Gastrocnemius medialis (tissue), 4 donors: Measurements from ENCODE around the gene XYLB. TPM values are rescaled to one million over a fixed set of nuclear protein-coding genes. Genes with fewer than 3 reads are reported as not detected.

ENCODE experiments used
- ATAC-seq, 2 donors: fragments of 150-250 bp; one replicate each; pipeline ENCODE4 v1.9.1; 2016
- DNase-seq, 2 donors: peaks; one replicate each; pipeline ENCODE4 v3.0.0-alpha.2; 2019
- H3K27ac ChIP-seq, 4 donors: fragments of 200-600 bp; sonication (generic); 1 replicate in 1 of 4; 2 replicates in 3 of 4; pipeline ENCODE4 v1.5.1; 2016 to 2018; ENCODE audit warnings: mild to moderate bottlenecking in 2 of 4, moderate library complexity in 1 of 4
- H3K27me3 ChIP-seq, 3 donors: fragments of 200-600 bp; sonication (generic) in 2 of 3; 1 replicate in 1 of 3; 2 replicates in 2 of 3; pipeline versions ENCODE4 v1.5.1 to v1.6.0; 2016 to 2019; ENCODE audit warnings: mild to moderate bottlenecking in 1 of 3, moderate library complexity in 1 of 3
- H3K36me3 ChIP-seq, 2 donors: fragments of 200-600 bp; sonication (generic) in 1 of 2; one replicate each; pipeline ENCODE4 v1.5.1; 2017 to 2018
- H3K4me1 ChIP-seq, 2 donors: fragments of 200-600 bp; sonication (generic) in 1 of 2; one replicate each; pipeline ENCODE4 v1.5.1; 2016 to 2017; ENCODE audit warnings: mild to moderate bottlenecking in 2 of 2
- H3K4me3 ChIP-seq, 4 donors: fragments of 200-600 bp; sonication (generic) in 3 of 4; 1 replicate in 1 of 4; 2 replicates in 3 of 4; pipeline ENCODE4 v1.5.1; 2016 to 2019; ENCODE audit warnings: mild to moderate bottlenecking in 2 of 4
- H3K9me3 ChIP-seq, 3 donors: fragments of 200-600 bp; sonication (generic) in 2 of 3; 1 replicate in 1 of 3; 2 replicates in 2 of 3; pipeline ENCODE4 v1.5.1; 2016 to 2019
- POLR2A ChIP-seq, 2 donors: fragments of 450-650 bp; IDR thresholded peaks; one replicate each; pipeline ENCODE4 v1.6.1; 2017; ENCODE audit warnings: antibody characterized with exemption in 2 of 2, mild to moderate bottlenecking in 2 of 2, moderate library complexity in 2 of 2
- in situ Hi-C, 4 donors: fragments of 200-750 bp; cut with MboI; loops; one replicate each; pipeline versions ENCODE4 v1.15.0 to v1.8.0; 2017; ENCODE audit warnings: low sequenced_read_pairs in 4 of 4
- intact Hi-C: fragments of 100-400 bp; cut with DNase I; formaldehyde crosslinking; loops from one replicate; pipeline ENCODE4 v1.15.1; 2023; ENCODE audit warnings: low total_unique reads
- total RNA-seq, 4 donors: library from RNA; depleted of rRNA; stranded (reverse); fragments of >200 nt; gene quantifications; one replicate each; pipeline versions ENCODE4 v1.1.0 to v1.2.3, GENCODE V29; 2016
- TF ChIP-seq, protein P1 (sequence below), 5 experiments: fragments of 450-650 bp in 3 of 5; fragments of 200-600 bp in 2 of 5; sonication (generic) in 2 of 5; IDR thresholded peaks in 4 of 5; conservative IDR thresholded peaks in 1 of 5; 1 replicate in 4 of 5; 2 replicates in 1 of 5; pipeline ENCODE4 v1.5.1; 2016 to 2019; ENCODE audit warnings: antibody characterized with exemption in 5 of 5, mild to moderate bottlenecking in 3 of 5, moderate library complexity in 3 of 5

The XYLB gene
- total RNA-seq, 4 donors from 2014 or later = 0.23 to 1.1 (median 0.44) TPM

DNA sequence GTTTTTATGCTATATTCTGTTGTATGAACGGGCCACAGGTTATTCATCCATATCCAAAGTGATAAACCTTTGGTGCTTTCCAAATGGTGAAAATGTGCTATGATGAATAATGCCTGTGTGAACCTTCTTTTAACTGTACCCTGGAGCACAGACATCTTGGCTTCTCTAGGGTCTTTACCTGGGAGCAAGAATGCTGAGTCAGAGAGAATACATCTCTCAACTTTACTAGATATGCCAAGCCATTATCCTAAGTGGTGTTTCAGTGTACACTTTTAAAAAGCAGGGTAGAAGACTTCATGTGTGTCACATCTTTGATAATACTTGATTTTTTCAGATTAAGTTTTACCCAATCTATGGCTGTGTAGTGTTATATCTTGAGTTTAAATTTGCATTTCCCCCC is 23.5 kb upstream of the XYLB start:
- intact Hi-C loops = no loop called here
- no peak overlapping the region for H3K4me3 ChIP-seq
- H3K27ac ChIP-seq = no peak overlapping the region
- in situ Hi-C loops = no loop called here
- no peak for DNase-seq
- H3K27me3 ChIP-seq = no peaks in the 10 kb centered on the region
- TF ChIP-seq, protein P1, sequence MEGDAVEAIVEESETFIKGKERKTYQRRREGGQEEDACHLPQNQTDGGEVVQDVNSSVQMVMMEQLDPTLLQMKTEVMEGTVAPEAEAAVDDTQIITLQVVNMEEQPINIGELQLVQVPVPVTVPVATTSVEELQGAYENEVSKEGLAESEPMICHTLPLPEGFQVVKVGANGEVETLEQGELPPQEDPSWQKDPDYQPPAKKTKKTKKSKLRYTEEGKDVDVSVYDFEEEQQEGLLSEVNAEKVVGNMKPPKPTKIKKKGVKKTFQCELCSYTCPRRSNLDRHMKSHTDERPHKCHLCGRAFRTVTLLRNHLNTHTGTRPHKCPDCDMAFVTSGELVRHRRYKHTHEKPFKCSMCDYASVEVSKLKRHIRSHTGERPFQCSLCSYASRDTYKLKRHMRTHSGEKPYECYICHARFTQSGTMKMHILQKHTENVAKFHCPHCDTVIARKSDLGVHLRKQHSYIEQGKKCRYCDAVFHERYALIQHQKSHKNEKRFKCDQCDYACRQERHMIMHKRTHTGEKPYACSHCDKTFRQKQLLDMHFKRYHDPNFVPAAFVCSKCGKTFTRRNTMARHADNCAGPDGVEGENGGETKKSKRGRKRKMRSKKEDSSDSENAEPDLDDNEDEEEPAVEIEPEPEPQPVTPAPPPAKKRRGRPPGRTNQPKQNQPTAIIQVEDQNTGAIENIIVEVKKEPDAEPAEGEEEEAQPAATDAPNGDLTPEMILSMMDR (IDR thresholded peaks at IDR 0.05 in 4 of 5, conservative IDR thresholded peaks at IDR 0.05 in 1 of 5) = no peak
- no peak for TF ChIP-seq POLR2A (IDR thresholded peaks at IDR 0.05)
- H3K36me3 ChIP-seq = no peaks in the 10 kb centered on the region
- H3K4me1 ChIP-seq = no peaks in the 10 kb centered on the region
- ATAC-seq = no peak
- no peaks in the 10 kb centered on the region for H3K9me3 ChIP-seq

DNA sequence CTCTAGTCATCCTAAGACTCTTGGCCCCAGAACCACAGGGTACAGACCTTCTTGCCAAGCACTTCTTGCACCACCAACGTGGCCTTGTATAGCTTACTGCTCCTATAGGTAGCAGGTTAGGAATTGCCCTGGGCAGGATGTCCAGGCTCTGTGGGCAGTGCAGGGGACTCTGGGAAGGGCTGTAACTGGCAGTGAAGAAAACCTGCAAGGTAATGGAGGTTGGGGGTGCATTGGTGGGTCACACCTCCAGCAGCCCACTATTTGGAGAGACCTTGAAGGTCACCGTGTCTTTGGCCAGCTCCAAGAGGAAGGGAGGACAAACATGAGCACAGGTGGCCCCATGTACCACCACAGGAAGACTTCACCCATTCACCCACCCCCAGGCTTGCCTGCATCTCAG is 21.3 kb upstream of the XYLB start:
- in situ Hi-C loops = no loop called here
- no peaks in the 10 kb centered on the region for H3K4me1 ChIP-seq
- H3K36me3 ChIP-seq = no peaks in the 10 kb centered on the region
- no peak overlapping the region for H3K27ac ChIP-seq
- no peaks in the 10 kb centered on the region for H3K9me3 ChIP-seq
- no peaks in the 10 kb centered on the region for H3K27me3 ChIP-seq
- TF ChIP-seq, protein P1 (IDR thresholded peaks at IDR 0.05 in 4 of 5, conservative IDR thresholded peaks at IDR 0.05 in 1 of 5) = no peak
- TF ChIP-seq POLR2A (IDR thresholded peaks at IDR 0.05) = no peak
- no peak overlapping the region for H3K4me3 ChIP-seq
- ATAC-seq (no peak), DNase-seq (no peak)
- intact Hi-C loops = no loop called here

DNA sequence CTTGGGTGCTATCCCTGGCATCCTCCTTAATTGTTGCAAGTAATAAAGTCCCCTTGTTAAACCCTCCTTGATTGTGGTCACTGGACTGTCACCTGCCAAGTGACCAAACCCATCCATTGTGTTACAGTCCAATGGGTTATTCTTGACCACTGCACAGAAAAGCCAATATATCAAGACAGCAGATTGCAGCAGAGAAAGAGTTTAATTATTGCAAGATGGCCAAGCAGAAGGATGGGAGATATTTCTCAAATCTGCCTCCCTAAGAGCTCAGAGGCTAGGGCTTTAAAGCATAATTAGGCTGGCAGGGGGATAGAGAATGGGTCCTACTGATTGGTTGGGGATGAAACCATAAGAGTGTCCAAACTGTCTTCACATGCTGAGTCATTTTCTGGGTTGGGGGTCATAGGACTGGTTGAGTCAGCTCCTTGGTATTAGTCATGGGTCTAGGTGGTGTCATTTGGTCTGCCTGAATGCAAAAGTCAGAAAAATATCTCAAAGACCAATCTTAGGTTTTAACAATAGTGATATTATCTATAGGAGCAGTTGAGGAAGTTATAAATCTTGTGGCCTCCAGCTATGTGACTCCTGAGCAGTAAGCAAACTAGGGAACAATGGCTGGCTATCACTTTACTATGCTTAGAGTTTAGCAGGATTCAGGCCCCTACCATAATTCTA is 19.1 kb upstream of the XYLB start:
- no peaks in the 10 kb centered on the region for H3K9me3 ChIP-seq
- no peak overlapping the region for H3K27ac ChIP-seq
- no peak overlapping the region for H3K4me3 ChIP-seq
- no peaks in the 10 kb centered on the region for H3K27me3 ChIP-seq
- intact Hi-C loops (no loop called here), in situ Hi-C loops (no loop called here)
- ATAC-seq (no peak), DNase-seq (no peak)
- TF ChIP-seq POLR2A (IDR thresholded peaks at IDR 0.05) = no peak
- TF ChIP-seq, protein P1 (IDR thresholded peaks at IDR 0.05 in 4 of 5, conservative IDR thresholded peaks at IDR 0.05 in 1 of 5) = no peak
- H3K36me3 ChIP-seq = no peaks in the 10 kb centered on the region
- no peaks in the 10 kb centered on the region for H3K4me1 ChIP-seq

DNA sequence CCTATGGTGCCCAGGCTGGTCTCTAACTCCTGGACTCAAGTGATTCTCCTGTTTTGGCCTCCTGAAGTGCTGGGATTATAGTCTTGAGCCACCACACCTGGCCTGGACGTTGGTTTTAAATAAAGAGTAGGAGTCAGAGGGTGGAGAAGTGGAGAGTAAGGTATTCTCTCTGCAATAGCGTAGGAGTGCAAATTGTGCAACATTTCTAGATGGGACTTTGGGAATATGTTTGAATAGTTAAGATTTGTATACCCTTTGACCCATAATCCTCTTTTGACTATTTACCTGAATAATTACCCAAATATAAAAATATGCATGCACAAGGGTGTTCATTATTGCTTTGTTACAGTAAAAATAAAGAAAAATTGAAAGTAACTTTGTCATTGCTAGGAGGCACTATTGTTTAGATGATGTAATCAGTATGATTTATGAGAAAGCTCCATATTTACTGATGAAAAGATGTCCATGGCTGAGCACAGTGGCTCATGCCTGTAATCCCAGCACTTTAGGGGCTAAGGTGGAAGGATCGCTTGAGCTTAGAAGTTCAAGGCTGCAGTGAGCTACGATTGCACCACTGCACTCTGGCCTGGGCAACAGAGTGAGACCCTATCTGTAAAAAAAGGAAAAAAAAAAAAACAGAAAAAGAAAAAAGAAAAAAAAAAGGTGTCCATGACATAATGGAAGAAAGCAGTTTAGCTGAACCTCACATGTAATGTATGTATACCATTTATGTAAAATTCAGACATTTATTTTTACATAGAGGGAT is 15.1 kb upstream of the XYLB start:
- no peak for TF ChIP-seq POLR2A (IDR thresholded peaks at IDR 0.05)
- TF ChIP-seq, protein P1 (IDR thresholded peaks at IDR 0.05 in 4 of 5, conservative IDR thresholded peaks at IDR 0.05 in 1 of 5) = no peak
- intact Hi-C loops = no loop called here
- H3K9me3 ChIP-seq = no peaks in the 10 kb centered on the region
- H3K27ac ChIP-seq = no peak overlapping the region
- H3K4me1 ChIP-seq = no peaks in the 10 kb centered on the region
- no peaks in the 10 kb centered on the region for H3K36me3 ChIP-seq
- DNase-seq = no peak
- no peak overlapping the region for H3K4me3 ChIP-seq
- in situ Hi-C loops = no loop called here
- ATAC-seq = no peak
- no peaks in the 10 kb centered on the region for H3K27me3 ChIP-seq
